Measurements from ENCODE around the gene GPR37L1.
"Not testable (repeated sequence)": the region's sequence is repeated elsewhere in the genome, so short reads cannot be mapped to it uniquely, and the experiment has no call there.

GPR37L1 gene

GRCh38 chr1:202176949-202177927 lies 54.5 kb downstream of the GPR37L1 start:
- Histone ChIP-seq H3K4me2 (ENCODE audit: low read length, poor library complexity, severe bottlenecking) (no peak overlapping the region), H3K27me3 (ENCODE audit: control insufficient read depth in 1 of 2, insufficient read depth in 1 of 2, low read length in 2 of 2) (peaks cover 37 to 60% of the 10 kb centered on the region in 2 experiments), H2AFZ (ENCODE audit: low read depth, low read length) (no peak overlapping the region), H2AK5ac (ENCODE audit: low read length, severe bottlenecking) (no peak overlapping the region), H2BK15ac (ENCODE audit: low read depth, poor library complexity, severe bottlenecking) (no peak overlapping the region), H2BK12ac (ENCODE audit: low read length in 2 of 2) (no peak overlapping the region), H3K23ac (ENCODE audit: low read length in 2 of 2) (no peak overlapping the region), H3K9me3 (ENCODE audit: control insufficient read depth, low read length) (no peaks in the 10 kb centered on the region), H4K8ac (ENCODE audit: low read length) (no peak overlapping the region), H3K4ac (ENCODE audit: low read depth in 1 of 2, low read length in 2 of 2) (no peak overlapping the region), H3K4me1 (ENCODE audit: control insufficient read depth, insufficient read depth, low read depth, low read length) (no peaks in the 10 kb centered on the region), H2BK5ac (ENCODE audit: low read depth, low read length, poor library complexity, severe bottlenecking) (no peak overlapping the region), H3K27ac (ENCODE audit: low read length, poor library complexity, severe bottlenecking) (no peak overlapping the region), H3K79me1 (replicated peaks; ENCODE audit: low read length, poor library complexity, severe bottlenecking) (no peaks in the 10 kb centered on the region), H3K36me3 (ENCODE audit: control insufficient read depth in 1 of 2, insufficient read depth in 2 of 2, low read depth in 1 of 2, low read length in 2 of 2) (no peaks in the 10 kb centered on the region), H3K18ac (ENCODE audit: low read depth in 1 of 2, low read length in 2 of 2) (no peak overlapping the region), H3K4me3 (ENCODE audit: insufficient read depth in 1 of 2, low read depth in 1 of 2, low read length in 2 of 2) (no peak overlapping the region), H4K91ac (ENCODE audit: low read length) (peak overlapping the region; percentile 35), H3K9ac (ENCODE audit: low read length) (no peak overlapping the region), H2BK120ac (ENCODE audit: low read depth, low read length) (no peak overlapping the region), H3K14ac (ENCODE audit: low read length in 2 of 2) (peak overlapping the region in 1 of 2 experiments; percentile 22)
- DNase-seq, result no peak
- 87% methylated on average over 28 of the region's 29 CpGs for WGBS

GRCh38 chr1:202179828-202180750 lies 57.4 kb downstream of the GPR37L1 start:
- H2BK120ac ChIP-seq (ENCODE audit: low read depth, low read length), result no peak overlapping the region
- 79% methylated on average over 17 of the region's 19 CpGs for WGBS
- H2BK5ac ChIP-seq (ENCODE audit: low read depth, low read length, poor library complexity, severe bottlenecking), result no peak overlapping the region
- H3K9ac ChIP-seq (ENCODE audit: low read length), result no peak overlapping the region
- no peak overlapping the region for H3K4me3 ChIP-seq (ENCODE audit: insufficient read depth in 1 of 2, low read depth in 1 of 2, low read length in 2 of 2)
- H3K4ac ChIP-seq (ENCODE audit: low read depth in 1 of 2, low read length in 2 of 2), result no peak overlapping the region
- no peak overlapping the region for H3K18ac ChIP-seq (ENCODE audit: low read depth in 1 of 2, low read length in 2 of 2)
- H3K36me3 ChIP-seq (ENCODE audit: control insufficient read depth in 1 of 2, insufficient read depth in 2 of 2, low read depth in 1 of 2, low read length in 2 of 2), result no peaks in the 10 kb centered on the region
- no peak overlapping the region for H2BK15ac ChIP-seq (ENCODE audit: low read depth, poor library complexity, severe bottlenecking)
- peaks cover 57 to 84% of the 10 kb centered on the region in 2 experiments for H3K27me3 ChIP-seq (ENCODE audit: control insufficient read depth in 1 of 2, insufficient read depth in 1 of 2, low read length in 2 of 2)
- no peaks in the 10 kb centered on the region for H3K9me3 ChIP-seq (ENCODE audit: control insufficient read depth, low read length)
- no peak overlapping the region for H3K4me2 ChIP-seq (ENCODE audit: low read length, poor library complexity, severe bottlenecking)
- H3K4me1 ChIP-seq (ENCODE audit: control insufficient read depth, insufficient read depth, low read depth, low read length), result peaks cover 3% of the 10 kb centered on the region
- H3K14ac ChIP-seq (ENCODE audit: low read length in 2 of 2), result no peak overlapping the region
- H4K8ac ChIP-seq (ENCODE audit: low read length), result no peak overlapping the region
- no peak overlapping the region for H4K91ac ChIP-seq (ENCODE audit: low read length)
- no peak overlapping the region for H2BK12ac ChIP-seq (ENCODE audit: low read length in 2 of 2)
- no peak overlapping the region for H2AFZ ChIP-seq (ENCODE audit: low read depth, low read length)
- no peak overlapping the region for H3K23ac ChIP-seq (ENCODE audit: low read length in 2 of 2)
- no peak overlapping the region for H3K27ac ChIP-seq (ENCODE audit: low read length, poor library complexity, severe bottlenecking)
- H2AK5ac ChIP-seq (ENCODE audit: low read length, severe bottlenecking), result no peak overlapping the region
- H3K79me1 ChIP-seq (replicated peaks; ENCODE audit: low read length, poor library complexity, severe bottlenecking), result no peaks in the 10 kb centered on the region
- no peak for DNase-seq

- not testable (repeated sequence) for H2BK120ac ChIP-seq (ENCODE audit: low read depth, low read length); H2AFZ ChIP-seq (ENCODE audit: low read depth, low read length); H2BK5ac ChIP-seq (ENCODE audit: low read depth, low read length, poor library complexity, severe bottlenecking); H2BK12ac ChIP-seq (ENCODE audit: low read length in 2 of 2); H3K79me1 ChIP-seq (replicated peaks; ENCODE audit: low read length, poor library complexity, severe bottlenecking); H3K9me3 ChIP-seq (ENCODE audit: control insufficient read depth, low read length); H3K18ac ChIP-seq (ENCODE audit: low read depth in 1 of 2, low read length in 2 of 2); H4K91ac ChIP-seq (ENCODE audit: low read length); H3K4me2 ChIP-seq (ENCODE audit: low read length, poor library complexity, severe bottlenecking); H3K9ac ChIP-seq (ENCODE audit: low read length); H2BK15ac ChIP-seq (ENCODE audit: low read depth, poor library complexity, severe bottlenecking); H4K8ac ChIP-seq (ENCODE audit: low read length); H3K36me3 ChIP-seq (ENCODE audit: control insufficient read depth in 1 of 2, insufficient read depth in 2 of 2, low read depth in 1 of 2, low read length in 2 of 2); H3K4me1 ChIP-seq (ENCODE audit: control insufficient read depth, insufficient read depth, low read depth, low read length); H3K4me3 ChIP-seq (ENCODE audit: insufficient read depth in 1 of 2, low read depth in 1 of 2, low read length in 2 of 2); H3K4ac ChIP-seq (ENCODE audit: low read depth in 1 of 2, low read length in 2 of 2); H3K23ac ChIP-seq (ENCODE audit: low read length in 2 of 2); DNase-seq; H3K27ac ChIP-seq (ENCODE audit: low read length, poor library complexity, severe bottlenecking); H2AK5ac ChIP-seq (ENCODE audit: low read length, severe bottlenecking); H3K14ac ChIP-seq (ENCODE audit: low read length in 2 of 2)
- WGBS, result 93% methylated on average over 2 of the region's 2 CpGs
- H3K27me3 ChIP-seq (ENCODE audit: control insufficient read depth in 1 of 2, insufficient read depth in 1 of 2, low read length in 2 of 2), result peaks cover 60 to 86% of the 10 kb centered on the region in 2 experiments
These were observed 58.0 kb downstream of the GPR37L1 start for GRCh38 chr1:202180751-202181139.

GRCh38 chr1:202181586-202181985 lies 58.9 kb downstream of the GPR37L1 start:
- H3K9ac ChIP-seq (ENCODE audit: low read length), result no peak overlapping the region
- no peak overlapping the region for H2AFZ ChIP-seq (ENCODE audit: low read depth, low read length)
- peaks cover 62 to 92% of the 10 kb centered on the region in 2 experiments for H3K27me3 ChIP-seq (ENCODE audit: control insufficient read depth in 1 of 2, insufficient read depth in 1 of 2, low read length in 2 of 2)
- 80% methylated on average over 7 of the region's 7 CpGs for WGBS
- no peak overlapping the region for H3K14ac ChIP-seq (ENCODE audit: low read length in 2 of 2)
- H2BK120ac ChIP-seq (ENCODE audit: low read depth, low read length), result no peak overlapping the region
- no peak overlapping the region for H3K27ac ChIP-seq (ENCODE audit: low read length, poor library complexity, severe bottlenecking)
- H2AK5ac ChIP-seq (ENCODE audit: low read length, severe bottlenecking), result no peak overlapping the region
- H2BK5ac ChIP-seq (ENCODE audit: low read depth, low read length, poor library complexity, severe bottlenecking), result no peak overlapping the region
- H3K23ac ChIP-seq (ENCODE audit: low read length in 2 of 2), result no peak overlapping the region
- no peak overlapping the region for H2BK15ac ChIP-seq (ENCODE audit: low read depth, poor library complexity, severe bottlenecking)
- no peak for DNase-seq
- no peak overlapping the region for H2BK12ac ChIP-seq (ENCODE audit: low read length in 2 of 2)
- peaks cover 5% of the 10 kb centered on the region for H3K4me1 ChIP-seq (ENCODE audit: control insufficient read depth, insufficient read depth, low read depth, low read length)
- no peak overlapping the region for H3K4me3 ChIP-seq (ENCODE audit: insufficient read depth in 1 of 2, low read depth in 1 of 2, low read length in 2 of 2)
- H4K91ac ChIP-seq (ENCODE audit: low read length), result no peak overlapping the region
- H3K36me3 ChIP-seq (ENCODE audit: control insufficient read depth in 1 of 2, insufficient read depth in 2 of 2, low read depth in 1 of 2, low read length in 2 of 2), result no peaks in the 10 kb centered on the region
- no peak overlapping the region for H3K18ac ChIP-seq (ENCODE audit: low read depth in 1 of 2, low read length in 2 of 2)
- no peak overlapping the region for H3K4ac ChIP-seq (ENCODE audit: low read depth in 1 of 2, low read length in 2 of 2)
- no peaks in the 10 kb centered on the region for H3K79me1 ChIP-seq (replicated peaks; ENCODE audit: low read length, poor library complexity, severe bottlenecking)
- no peak overlapping the region for H3K4me2 ChIP-seq (ENCODE audit: low read length, poor library complexity, severe bottlenecking)
- no peaks in the 10 kb centered on the region for H3K9me3 ChIP-seq (ENCODE audit: control insufficient read depth, low read length)
- no peak overlapping the region for H4K8ac ChIP-seq (ENCODE audit: low read length)
